Cardiac septum (tissue), 1 donor: ENCODE data around the gene PRPF4. TPM values are rescaled to one million over a fixed set of nuclear protein-coding genes. Genes with fewer than 3 reads are reported as not detected.
"Not testable (repeated sequence)": the region's sequence is repeated elsewhere in the genome, so short reads cannot be mapped to it uniquely, and the experiment has no call there.

Source experiments
- DNase-seq: peaks from one replicate; pipeline ENCODE4 v3.0.0-alpha.2; 2020; ENCODE audit warnings: low spot score
- intact Hi-C: fragments of 100-400 bp; cut with DNase I; formaldehyde crosslinking; loops from one replicate; pipeline ENCODE4 v1.14.0; 2022
- long read RNA-seq: library from polyadenylated mRNA; unstranded; transcript quantifications from one replicate; pipeline ENCODE4 v2.0.0, GENCODE V29; 2021
- total RNA-seq: library from RNA; stranded (reverse); fragmentation: NEBNext Ultra II Directional; extraction: Animal tissue kit (Norgen Biotek cat#: 25700); gene quantifications from one replicate; pipeline ENCODE4 v1.2.1, GENCODE V29; 2021
- donor health status: DM: no; HTN: no; CAD: no.

Gene PRPF4
- 10.5 TPM for total RNA-seq
- long read RNA-seq, transcript PRPF4-202 (14 exons, 3,212 nt): major isoform, 8 of 19 reads
- long read RNA-seq, partial matches to known transcripts: 7 of 19 reads
- long read RNA-seq, other reads (novel, unspliced or antisense): 1 of 19 reads

DNA sequence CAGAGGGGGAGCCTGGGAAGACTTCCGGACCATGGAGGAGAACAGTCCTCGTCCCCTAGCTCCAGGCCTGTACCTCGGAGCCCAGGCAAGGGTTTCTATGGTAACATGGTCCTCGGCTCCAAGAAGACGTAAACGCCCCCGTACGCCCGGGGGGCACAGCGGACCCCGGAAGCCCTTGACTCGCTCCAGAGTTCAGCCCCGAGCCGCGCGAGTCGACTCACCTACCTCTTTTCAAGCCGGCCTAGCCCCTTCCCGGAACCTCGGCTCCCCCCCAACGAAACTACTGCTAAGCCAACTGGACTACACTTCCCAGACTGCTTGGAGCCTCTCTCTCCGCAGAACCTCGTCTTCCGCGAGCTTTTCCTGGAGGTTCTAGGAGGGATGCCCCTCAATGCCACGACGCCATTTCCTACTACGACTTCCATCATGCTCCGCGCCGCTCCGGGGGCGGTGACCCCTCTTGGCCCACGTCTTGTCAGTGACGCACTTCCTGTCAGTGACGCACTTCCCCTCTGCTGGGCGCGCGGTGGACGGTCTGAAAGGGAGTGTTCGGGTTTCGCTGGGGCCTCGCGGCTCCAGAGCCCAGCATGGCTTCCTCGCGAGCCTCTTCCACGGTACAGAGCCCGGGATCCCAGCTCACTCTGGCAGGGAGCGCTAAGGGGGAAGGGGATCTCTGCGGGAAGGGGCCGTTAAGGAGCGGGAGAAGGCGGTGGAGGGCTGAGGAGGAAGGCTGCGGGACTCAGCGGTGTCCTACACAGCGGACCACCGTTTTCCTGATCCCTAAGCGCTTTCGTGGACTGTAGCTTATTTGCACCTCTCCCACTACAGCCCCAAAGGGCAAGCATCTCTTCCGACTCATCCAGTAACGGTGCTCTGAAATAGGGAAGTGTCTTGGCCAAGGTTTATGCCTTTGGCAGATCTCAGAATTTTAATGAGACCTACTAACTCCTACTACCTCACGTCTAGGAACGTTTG, at the start of gene PRPF4, which contains the start of gene CDC26:
TSS of gene PRPF4 (plus strand) at position 502 of the 975 bp plus-strand sequence. CDS start at position 588, 86 bp downstream.
TSS of gene CDC26 (minus strand) at position 416 of the 975 bp plus-strand sequence. CDS start 3,065 bp downstream, outside the sequence.
- DNase-seq: peak; percentile 99
- intact Hi-C loops: loop anchor here (1.0 to 10.0 kb wide), 5 partner anchors 55 to 383 kb away; partner anchors contain the start of genes C9orf43, FKBP15, POLE3 and SLC31A1

DNA sequence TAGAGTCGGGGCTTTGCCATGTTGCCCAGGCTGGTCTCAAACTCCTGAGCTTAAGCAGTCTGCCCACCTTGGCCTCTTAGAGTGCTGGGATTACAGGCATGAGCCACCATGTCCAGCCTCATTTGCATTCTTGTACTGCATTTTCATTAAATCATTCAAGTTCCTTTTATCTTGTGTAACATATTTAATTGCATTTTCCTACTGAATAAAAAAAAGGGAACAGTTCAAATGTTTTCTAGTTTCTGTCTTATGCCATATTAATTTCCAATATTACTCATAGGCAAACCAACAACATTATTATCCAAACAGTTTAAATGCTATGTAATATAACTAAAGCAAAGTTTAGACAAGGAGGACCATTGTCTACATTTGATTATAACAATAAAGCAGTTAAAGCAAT, 48.0 kb upstream of the PRPF4 start:
- DNase-seq: no peak
- intact Hi-C loops: no loop called here

DNA sequence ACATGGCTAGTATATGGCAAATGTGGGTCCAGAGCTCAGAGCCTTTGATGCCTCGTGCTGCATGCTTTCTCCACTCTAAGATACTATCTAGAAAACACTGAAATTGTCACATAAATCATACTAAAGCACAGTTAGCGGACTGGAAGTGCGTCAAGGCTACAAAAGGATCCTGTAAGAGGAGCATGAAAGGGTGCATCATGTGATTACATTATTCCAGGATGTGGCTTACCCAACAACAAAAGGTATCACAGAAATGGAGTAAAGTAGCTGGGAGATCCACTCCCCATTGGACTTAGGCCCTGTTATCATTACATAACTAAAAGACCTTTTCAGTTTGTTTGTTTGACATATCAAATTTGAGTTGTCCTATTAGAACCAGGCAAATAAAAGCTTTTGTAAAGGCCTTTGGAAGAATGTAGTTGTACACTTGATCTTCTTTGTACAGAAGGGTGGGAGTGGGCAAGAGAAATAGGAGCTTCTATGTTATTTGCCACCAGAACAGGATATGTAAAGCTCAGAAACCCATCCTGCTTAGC, 47.3 kb upstream of the PRPF4 start:
- DNase-seq: no peak
- intact Hi-C loops: no loop called here

DNA sequence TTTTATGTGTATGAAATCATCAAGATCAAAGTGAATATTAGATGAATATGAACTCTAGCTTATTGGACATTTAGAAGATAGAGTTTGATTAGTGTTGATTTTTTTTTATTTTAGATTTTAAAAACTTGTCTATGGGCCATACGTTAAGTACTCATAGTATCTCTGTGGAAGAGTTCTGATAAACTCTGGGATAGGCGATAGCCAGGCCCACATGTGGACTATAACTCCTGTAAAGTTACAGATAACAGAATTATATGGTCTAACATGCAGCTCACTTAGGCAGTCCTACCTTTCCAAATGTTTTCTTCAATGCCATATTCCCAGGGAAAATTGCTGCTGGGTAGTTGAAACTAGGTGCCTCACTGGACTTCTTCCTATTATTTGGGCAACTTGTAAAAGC, 43.8 kb upstream of the PRPF4 start:
- intact Hi-C loops: no loop called here
- no peak for DNase-seq

DNA sequence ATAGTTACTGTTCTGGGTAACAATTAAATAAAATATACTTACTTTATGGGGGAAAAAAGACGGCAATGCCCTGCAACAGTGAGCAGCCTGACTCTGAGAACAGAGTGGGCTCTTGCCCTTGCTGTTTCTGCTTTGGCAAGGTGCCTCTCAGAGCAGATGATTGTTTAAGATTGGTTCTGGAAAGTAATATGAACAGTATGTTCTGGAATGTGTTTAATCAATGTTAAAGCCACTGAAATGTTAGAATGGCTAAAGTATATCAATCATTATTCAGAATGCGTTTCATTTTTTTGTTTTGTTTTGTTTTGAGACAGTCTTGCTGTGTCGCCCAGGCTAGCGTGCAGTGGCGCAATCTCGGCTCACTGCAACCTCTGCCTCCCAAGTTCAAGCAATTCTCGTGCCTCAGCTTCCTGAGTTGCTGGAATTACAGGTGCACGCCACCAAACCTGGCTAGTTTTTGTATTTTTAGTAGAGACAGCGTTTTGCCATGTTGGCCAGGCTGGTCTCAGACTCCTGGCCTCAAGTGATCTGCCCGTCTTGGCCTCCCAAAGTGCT, 39.7 kb upstream of the PRPF4 start:
- not testable (repeated sequence) for DNase-seq

DNA sequence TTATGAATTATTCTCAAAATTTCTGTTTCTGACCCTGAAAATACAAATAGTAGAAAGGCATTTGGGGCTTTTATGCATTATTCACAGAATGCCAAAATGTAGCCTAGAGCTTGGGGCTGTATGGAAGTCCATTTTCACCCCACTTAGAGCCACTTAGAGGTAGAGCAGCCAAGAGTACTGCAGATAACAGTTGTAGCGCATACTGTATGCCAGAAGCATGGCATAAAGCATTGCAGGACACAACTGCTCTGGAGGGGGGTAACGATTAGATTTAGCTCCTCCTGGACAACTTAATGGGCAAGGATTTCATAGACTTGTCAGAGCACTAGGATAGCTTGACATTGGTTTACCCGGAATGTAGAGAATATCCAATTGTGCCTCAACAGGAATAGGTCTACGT, 38.4 kb upstream of the PRPF4 start:
- DNase-seq: no peak
- intact Hi-C loops: no loop called here

More for the DNA sequence above, 39.7 kb upstream of the PRPF4 start:
- intact Hi-C loops: not testable (repeated sequence)

DNA sequence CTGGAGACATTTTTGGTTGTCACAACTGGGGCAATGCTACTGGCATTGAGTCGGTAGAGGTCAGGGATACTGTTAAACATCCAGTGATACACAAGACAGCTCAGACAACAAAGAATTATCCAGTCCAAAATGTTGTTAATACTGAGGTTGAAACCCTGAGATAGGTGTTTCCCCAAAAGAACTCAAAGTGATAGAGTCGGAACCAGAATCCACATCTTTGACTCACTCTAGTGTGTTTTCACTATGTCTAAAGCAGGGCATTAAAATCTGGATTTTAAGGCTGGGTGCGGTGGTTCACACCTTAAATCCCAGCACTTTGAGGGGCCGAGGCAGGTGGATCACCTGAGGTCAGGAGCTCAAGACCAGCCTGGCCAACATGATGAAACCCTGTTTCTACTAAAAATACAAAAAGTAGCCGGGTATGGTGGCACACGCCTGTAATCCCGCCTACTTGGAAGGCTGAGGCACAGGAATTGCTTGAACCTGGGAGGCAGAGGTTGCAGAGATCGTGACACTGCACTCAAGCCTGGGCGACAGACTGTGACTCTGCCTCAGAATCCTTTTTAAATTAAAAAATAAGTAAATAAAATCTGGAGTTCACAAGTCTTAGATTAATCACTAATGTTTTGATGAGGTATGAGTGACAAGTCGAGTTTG, 37.1 kb upstream of the PRPF4 start:
- DNase-seq: no peak
- intact Hi-C loops: no loop called here

DNA sequence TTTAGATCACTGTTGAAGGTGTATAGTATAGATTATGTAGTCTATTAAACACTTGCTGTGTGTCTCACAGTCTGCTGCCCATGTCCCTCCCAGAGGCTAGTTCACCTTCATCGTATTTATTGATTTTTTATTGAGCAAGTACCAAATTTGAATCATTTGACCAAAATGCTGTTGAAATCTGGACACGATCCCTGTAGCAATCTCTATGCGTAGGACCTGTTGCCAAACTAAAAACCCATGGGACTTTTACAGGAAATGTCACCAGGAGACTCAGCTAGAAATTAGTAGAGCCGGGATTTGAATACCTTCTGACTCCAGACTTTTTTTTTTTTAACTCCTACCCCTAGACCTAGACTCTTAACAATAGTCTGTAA, 36.6 kb upstream of the PRPF4 start:
- no peak for DNase-seq
- intact Hi-C loops: no loop called here

DNA sequence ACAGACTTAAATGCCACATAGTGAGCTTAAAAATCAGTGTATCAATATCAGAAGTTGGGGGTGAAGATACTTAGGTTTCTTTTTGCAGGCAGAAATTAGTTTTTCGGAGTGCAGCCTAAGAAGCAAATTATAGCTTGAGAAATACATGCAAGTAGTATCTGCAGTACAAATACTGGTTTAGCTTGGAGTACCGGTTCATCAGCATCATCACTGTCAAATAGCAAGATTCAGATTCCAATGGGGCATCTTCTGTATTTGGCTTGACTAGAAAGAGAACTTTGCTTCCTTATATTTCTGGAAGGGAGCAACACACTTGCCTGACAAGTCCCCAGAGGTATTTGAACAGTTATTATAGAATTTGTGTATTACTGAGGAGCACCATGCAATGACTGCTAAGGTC, 34.3 kb upstream of the PRPF4 start:
- DNase-seq: no peak

DNA sequence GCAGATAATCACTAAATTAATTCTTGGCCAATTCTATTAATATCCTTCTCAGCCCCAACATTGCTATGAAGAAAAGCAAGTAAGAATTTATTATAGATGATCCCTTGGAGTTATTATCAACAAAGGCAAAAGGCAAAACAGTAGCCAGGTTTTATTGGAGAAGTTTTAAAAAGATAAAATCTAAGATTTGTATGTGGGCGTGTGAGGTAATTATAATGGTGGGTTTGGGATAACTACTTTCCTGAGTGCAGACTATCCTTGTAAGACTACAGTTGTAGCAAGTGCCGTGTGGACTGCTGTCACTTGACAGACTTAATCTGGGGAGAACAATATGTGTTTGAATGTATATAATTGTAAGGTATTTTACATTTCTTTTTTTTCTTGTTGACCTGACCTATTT, 30.9 kb upstream of the PRPF4 start:
- intact Hi-C loops: no loop called here
- no peak for DNase-seq

More for the DNA sequence above, 34.3 kb upstream of the PRPF4 start:
- intact Hi-C loops: no loop called here

DNA sequence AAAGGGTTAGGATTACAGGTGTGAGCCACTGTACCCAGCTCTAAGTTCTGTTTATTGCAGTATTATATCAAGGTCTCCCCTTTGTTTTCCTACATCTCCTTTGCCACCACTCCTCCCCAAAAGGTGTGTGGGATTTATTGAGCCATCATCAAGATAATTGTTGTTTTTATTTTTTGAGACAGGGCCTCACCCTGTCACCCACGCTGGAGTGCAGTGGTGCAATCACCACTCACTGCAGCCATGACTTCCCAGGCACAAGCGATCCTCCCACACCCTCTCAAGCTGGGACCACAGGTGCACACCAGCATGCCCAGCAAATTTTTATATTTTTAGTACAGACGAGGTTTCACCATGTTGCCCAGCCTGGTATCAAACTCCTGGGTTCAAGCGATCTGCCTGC, 29.6 kb upstream of the PRPF4 start:
- no peak for DNase-seq
- intact Hi-C loops: no loop called here

DNA sequence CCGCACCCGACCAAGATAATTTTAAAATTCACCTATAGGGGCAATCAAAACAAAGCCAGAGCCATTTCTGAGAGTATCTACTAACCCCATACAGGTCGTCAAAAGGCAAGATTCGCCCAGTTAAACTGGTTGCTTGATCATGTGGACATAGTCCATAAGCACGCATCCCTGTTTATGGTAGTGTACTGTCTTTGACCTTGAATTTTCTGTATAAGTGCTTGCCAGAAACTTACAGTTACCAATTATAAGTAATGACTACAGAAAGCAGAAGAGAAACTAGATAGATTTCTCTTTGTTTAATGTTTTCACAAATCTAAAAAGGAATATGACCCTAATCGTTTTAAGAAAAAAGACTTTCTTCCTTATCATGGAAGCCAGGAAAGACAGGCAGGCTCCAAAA, 28.5 kb upstream of the PRPF4 start:
- no peak for DNase-seq
- intact Hi-C loops: no loop called here

DNA sequence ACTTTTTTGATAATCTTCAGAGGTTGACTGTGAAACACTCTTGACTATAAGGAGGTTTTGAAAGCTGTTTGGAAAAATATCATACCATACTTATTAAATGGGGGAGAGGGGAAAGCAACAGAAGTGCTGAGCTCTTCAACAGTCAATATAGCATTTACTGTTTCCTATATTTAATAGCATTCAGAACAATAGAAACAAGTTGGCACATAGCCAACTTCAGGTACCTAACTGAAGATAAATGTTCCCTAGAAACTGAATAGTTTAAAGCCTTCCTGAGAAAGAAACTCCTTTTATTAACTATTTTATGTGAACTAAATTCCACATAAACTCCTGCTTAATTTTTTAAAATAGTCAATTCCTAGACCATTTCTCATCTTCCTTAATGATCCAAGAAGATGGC, 27.8 kb upstream of the PRPF4 start:
- no peak for DNase-seq
- intact Hi-C loops: no loop called here

DNA sequence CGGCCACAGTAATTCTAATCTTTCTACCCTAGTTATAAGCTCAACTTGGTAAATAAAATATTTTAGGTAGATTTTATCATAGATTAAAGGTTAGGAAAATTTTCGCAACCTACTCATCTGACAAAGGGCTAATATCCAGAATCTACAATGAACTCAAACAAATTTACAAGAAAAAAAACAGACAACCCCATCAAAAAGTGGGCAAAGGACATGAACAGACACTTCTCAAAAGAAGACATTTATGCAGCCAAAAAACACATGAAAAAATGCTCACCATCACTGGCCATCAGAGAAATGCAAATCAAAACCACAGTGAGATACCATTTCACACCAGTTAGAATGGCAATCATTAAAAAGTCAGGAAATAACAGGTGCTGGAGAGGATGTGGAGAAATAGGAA, 25.8 kb upstream of the PRPF4 start:
- DNase-seq, intact Hi-C loops: not testable (repeated sequence)

DNA sequence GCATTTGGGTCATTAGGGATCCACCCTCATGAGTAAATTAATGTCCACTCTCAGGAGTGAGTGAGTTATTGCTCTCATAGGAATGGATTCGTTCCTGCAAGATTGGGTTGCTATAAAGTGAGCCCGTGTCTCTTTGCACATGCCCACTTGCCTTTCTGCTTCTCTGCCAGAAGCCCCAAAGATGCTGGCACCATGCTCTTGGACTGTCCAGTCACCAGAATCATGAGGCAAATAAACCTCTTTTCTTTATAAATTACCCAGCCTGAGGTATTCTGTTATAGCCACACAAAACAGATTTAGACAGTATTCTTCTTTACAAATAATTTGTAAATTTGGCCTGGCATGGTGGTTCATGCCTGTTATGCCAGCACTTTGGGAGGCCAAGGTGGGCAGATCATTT, 24.7 kb upstream of the PRPF4 start:
- no peak for DNase-seq
- intact Hi-C loops: no loop called here

DNA sequence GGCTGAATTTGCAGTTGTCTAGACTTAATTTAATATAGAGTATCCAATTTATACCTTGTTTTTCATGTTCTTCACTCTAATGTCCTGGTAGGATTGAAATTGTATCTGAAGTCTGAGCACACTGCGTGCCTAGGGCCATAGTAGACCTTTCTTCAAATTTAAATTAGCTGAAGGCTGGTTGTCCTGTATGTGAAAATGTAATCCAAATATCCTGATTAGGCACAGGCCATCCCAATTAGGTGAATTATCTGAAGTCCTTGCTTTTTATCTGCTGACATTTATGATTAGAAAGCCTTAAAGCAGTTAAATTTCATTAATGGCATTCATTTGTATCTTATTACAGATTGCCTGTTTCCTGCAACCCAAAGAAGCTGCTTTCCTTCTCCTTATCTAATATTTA, 20.5 kb upstream of the PRPF4 start:
- DNase-seq: no peak
- intact Hi-C loops: no loop called here

DNA sequence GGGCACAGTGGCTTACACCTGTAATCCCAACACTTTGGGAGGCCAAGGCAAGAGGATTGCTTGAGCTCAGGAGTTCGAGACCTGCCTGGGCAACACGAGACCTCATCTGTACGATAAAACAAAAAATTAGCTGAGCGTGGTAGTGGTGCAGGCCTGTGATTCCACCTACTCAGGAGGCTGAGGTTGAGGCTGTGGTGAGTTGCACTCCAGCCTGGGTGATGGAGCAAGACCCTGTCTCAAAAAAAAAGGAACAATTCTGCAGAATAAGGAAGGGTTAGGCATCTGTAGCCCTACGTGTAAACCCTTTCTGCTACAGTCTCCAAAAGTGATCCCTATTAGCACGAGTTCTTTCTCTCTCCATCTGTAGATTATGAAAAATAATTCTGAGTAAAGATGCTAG, 20.0 kb upstream of the PRPF4 start:
- intact Hi-C loops: no loop called here
- DNase-seq: no peak

DNA sequence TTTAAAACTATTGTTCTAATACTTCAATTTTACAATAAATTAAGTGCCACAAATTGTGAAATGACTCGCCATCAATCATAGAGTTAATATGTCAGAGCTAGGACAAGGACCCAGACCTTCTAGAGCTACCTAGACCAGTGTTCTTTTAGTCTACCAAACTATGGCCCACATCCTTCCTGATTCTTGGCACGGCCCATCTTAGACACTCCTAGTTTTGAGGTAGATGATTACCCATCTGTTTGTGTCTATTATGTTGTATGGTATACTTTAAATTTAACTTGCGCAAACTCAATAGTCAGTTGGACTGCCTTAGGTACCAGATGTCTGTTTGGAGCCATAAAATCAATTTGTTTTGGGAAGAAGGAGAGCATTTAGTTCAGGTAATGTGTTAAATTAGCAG, 17.6 kb upstream of the PRPF4 start:
- DNase-seq: no peak
- intact Hi-C loops: no loop called here

DNA sequence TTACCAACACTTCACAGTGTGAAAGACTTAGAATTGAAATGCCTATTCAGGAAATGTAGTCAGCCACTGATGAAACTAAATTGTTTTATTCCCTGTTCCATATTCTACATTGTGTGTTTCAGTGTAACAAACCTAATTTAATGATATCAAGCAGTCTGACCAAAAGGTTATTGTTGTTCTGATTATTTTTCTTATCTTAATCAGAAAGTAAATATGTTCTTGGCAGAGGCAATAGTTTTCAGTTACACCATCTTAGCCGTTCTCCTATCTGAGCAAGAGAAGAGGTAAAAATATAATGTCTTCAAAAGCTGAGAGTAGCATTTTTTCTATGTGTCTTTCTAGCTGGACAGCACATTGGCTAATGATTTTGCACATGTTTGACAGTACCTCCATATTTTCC, 17.2 kb upstream of the PRPF4 start:
- intact Hi-C loops: no loop called here
- no peak for DNase-seq
